Lung (tissue), 12 donors: ENCODE results near the gene RPEL1. TPM values are rescaled to one million over a fixed set of nuclear protein-coding genes. Genes with fewer than 3 reads are reported as not detected.

Experiments used
- ATAC-seq: fragments of 200-7000 bp; cut with Tn5 transposase; one replicate; pipeline ENCODE4 v1.9.1; 2020; ENCODE audit warnings: moderate number of reproducible peaks; ENCODE audit not compliant: insufficient read depth, low FRiP score
- DNase-seq, 3 donors: peaks; one replicate each; pipeline ENCODE4 v3.0.0-alpha.2; 2013 to 2017
- H3K27ac ChIP-seq, 2 donors: one replicate each; pipeline ENCODE4 v1.5.1; 2013; ENCODE audit warnings: mild to moderate bottlenecking in 2 of 2, moderate library complexity in 2 of 2, control low read depth in 1 of 2, inconsistent platforms in 1 of 2, low read depth in 1 of 2, low read length in 1 of 2
- H3K27me3 ChIP-seq, 3 donors: one replicate each; pipeline ENCODE4 v1.5.1; 2013; ENCODE audit warnings: low read length in 2 of 3; ENCODE audit not compliant: control insufficient read depth in 3 of 3, insufficient read depth in 3 of 3
- H3K36me3 ChIP-seq, 4 donors: one replicate each; pipeline ENCODE4 v1.5.1; 2013; ENCODE audit warnings: low read length in 4 of 4, mild to moderate bottlenecking in 1 of 4, moderate library complexity in 1 of 4; ENCODE audit not compliant: control insufficient read depth in 4 of 4, insufficient read depth in 4 of 4
- H3K4me1 ChIP-seq, 5 donors: one replicate each; pipeline ENCODE4 v1.5.1; 2013; ENCODE audit warnings: low read length in 5 of 5, mild to moderate bottlenecking in 2 of 5, moderate library complexity in 1 of 5; ENCODE audit not compliant: control insufficient read depth in 5 of 5, insufficient read depth in 5 of 5
- H3K4me3 ChIP-seq: one replicate; pipeline ENCODE4 v1.5.1; 2013; ENCODE audit warnings: mild to moderate bottlenecking, control low read depth, moderate library complexity
- H3K9ac ChIP-seq, 2 donors: one replicate each; pipeline ENCODE4 v1.5.1; 2013; ENCODE audit warnings: low read length in 2 of 2, control low read depth in 1 of 2; ENCODE audit not compliant: insufficient read depth in 1 of 2
- H3K9me3 ChIP-seq, 4 donors: one replicate each; pipeline ENCODE4 v1.5.1; 2013; ENCODE audit warnings: low read length in 3 of 4, mild to moderate bottlenecking in 1 of 4, moderate library complexity in 1 of 4; ENCODE audit not compliant: control insufficient read depth in 4 of 4, insufficient read depth in 3 of 4
- WGBS, 2 donors: extraction: QIAGEN DNeasy Blood & Tissue Kit; methylation state at CpG; one replicate each; pipeline ENCODE4 v1.1.7; 2013; 5-methylcytosine and 5-hydroxymethylcytosine counted together
- polyA plus RNA-seq, 2 donors: library from polyadenylated mRNA; stranded (reverse); fragments of 200-250 nt; gene quantifications; one replicate each; pipeline ENCODE4 v1.2.1, GENCODE V29; 2013
- total RNA-seq, 2 donors: library from RNA; depleted of rRNA in 1 of 2; stranded (reverse); fragments of >200 nt in 1 of 2; gene quantifications; one replicate each; pipeline ENCODE4 v1.2.1, GENCODE V29; 2014 to 2021
- TF ChIP-seq, protein P1 (sequence below): IDR thresholded peaks from 2 replicates; pipeline ENCODE4 v1.5.1; 2012; ENCODE audit warnings: mild to moderate bottlenecking; ENCODE audit errors: control extremely low read depth, extremely low read depth
- donor health status: control.
- donor health status: control.
- donor health status: Bipolar disorder and iron deficiency.
- donor health status: healthy.
- donor health status: DM: yes; HTN: yes; CAD: no.

Gene RPEL1
- total and polyA plus RNA-seq, 4 donors = not detected

DNA sequence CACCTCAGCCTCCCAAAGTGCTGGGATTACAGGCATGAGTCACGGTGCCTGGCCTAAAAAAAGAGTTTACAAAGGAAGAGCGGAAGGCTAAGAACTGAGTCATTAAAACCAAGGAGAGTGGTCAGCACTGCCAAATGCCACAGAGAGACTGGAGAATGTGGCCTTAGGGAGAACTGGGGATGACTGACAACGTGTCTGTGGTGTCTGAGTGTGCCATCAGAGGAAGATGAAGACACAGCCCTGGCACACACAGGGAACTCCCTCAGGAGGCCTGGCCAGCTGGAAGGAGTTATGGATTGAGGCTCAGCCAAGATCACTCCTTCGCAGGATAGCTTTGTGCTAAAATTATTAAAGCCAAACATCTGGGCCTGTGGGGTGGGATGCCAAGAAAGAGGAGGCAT, 27.4 kb downstream of the RPEL1 start:
- Histone ChIP-seq H3K36me3 (no peaks in the 10 kb centered on the region), H3K9ac (no peak overlapping the region), H3K27ac (no peak overlapping the region), H3K4me1 (peaks cover 0 to 13% (median 0%) of the 10 kb centered on the region in 5 donors), H3K9me3 (peaks cover 0 to 8% (median 0%) of the 10 kb centered on the region in 4 donors), H3K4me3 (no peak overlapping the region), H3K27me3 (peaks cover 15 to 23% (median 23%) of the 10 kb centered on the region in 3 donors)
- 55 to 71% methylated on average over 4 of the region's 4 CpGs for WGBS, 2 donors
- ATAC-seq (no peak), DNase-seq (no peak)
- TF ChIP-seq, protein P1, sequence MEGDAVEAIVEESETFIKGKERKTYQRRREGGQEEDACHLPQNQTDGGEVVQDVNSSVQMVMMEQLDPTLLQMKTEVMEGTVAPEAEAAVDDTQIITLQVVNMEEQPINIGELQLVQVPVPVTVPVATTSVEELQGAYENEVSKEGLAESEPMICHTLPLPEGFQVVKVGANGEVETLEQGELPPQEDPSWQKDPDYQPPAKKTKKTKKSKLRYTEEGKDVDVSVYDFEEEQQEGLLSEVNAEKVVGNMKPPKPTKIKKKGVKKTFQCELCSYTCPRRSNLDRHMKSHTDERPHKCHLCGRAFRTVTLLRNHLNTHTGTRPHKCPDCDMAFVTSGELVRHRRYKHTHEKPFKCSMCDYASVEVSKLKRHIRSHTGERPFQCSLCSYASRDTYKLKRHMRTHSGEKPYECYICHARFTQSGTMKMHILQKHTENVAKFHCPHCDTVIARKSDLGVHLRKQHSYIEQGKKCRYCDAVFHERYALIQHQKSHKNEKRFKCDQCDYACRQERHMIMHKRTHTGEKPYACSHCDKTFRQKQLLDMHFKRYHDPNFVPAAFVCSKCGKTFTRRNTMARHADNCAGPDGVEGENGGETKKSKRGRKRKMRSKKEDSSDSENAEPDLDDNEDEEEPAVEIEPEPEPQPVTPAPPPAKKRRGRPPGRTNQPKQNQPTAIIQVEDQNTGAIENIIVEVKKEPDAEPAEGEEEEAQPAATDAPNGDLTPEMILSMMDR = no peak

DNA sequence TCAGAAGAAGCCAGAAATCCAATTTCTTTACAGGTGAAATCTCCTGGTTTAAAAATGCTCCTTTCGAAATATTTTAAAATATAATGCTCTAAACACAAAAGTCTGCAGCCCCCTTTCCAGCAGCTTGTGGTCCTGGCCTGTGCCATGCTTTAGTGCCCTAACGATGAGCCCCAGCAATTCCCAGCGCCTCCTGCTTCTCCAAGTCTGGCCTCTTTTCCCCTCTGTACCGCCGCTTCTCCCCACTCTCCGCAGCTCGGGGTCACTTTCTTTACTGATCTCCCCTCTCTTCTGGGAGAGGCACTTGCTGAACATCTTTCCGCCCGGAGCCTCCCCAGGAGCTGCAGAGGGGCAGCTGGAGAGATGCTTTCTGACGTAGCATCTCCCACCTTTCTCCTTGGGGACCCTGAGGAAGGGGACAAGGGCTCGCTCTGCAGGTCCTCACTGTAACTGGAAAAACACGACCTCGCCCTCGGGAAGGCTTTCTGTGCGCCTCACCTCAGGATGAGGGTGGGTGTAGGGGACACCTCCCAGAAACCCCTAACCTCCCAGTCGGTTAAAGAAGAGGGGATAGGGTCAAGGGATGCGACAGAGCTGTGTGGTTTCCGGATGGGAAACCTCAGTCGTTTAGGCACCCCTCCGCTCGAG, 30.7 kb downstream of the RPEL1 start:
- no peak overlapping the region for H3K9ac ChIP-seq
- ATAC-seq (no peak), DNase-seq (no peak)
- H3K27ac ChIP-seq = no peak overlapping the region
- 8 to 13% methylated on average over 21 of the region's 21 CpGs for WGBS, 2 donors
- TF ChIP-seq, protein P1 = no peak
- H3K4me1 ChIP-seq = peaks cover 0 to 14% (median 0%) of the 10 kb centered on the region in 5 donors
- peaks cover 28 to 36% (median 35%) of the 10 kb centered on the region in 3 donors for H3K27me3 ChIP-seq
- no peaks in the 10 kb centered on the region for H3K36me3 ChIP-seq
- H3K4me3 ChIP-seq = no peak overlapping the region
- peaks cover 0 to 12% (median 0%) of the 10 kb centered on the region in 4 donors for H3K9me3 ChIP-seq

GRCh38 chr10:103276896-103277712, 31.4 kb downstream of the RPEL1 start, which contains the start of gene INA:
INA (plus strand) TSS chr10:103277138; CDS start chr10:103277212, 74 bp downstream.
- TF ChIP-seq, protein P1 = no peak
- ATAC-seq (no peak), DNase-seq (peak; percentile 29 to 60 (median 32))
- Histone ChIP-seq H3K9ac (no peak within 1 kb of the TSS), H3K4me1 (peaks cover 0 to 14% (median 0%) of the 10 kb centered on the region in 5 donors), H3K9me3 (peaks cover 0 to 12% (median 0%) of the 10 kb centered on the region in 4 donors), H3K4me3 (no peak within 1 kb of the TSS), H3K27me3 (peaks cover 28 to 39% (median 35%) of the 10 kb centered on the region in 3 donors), H3K36me3 (no peaks in the 10 kb centered on the region), H3K27ac (no peak within 1 kb of the TSS)
- WGBS, 2 donors = 0 to 2% methylated on average over 89 to 105 of the region's 105 CpGs
